HL-60 (cell line): Measurements from ENCODE around the gene MBTPS1.

Experiments
- CTCF ChIP-seq: IDR thresholded peaks from one replicate; pipeline ENCODE4 v1.5.1; 2011; ENCODE audit warnings: low read length, control low read depth, inconsistent platforms; ENCODE audit not compliant: insufficient read depth
- POLR2AphosphoS5 ChIP-seq: IDR thresholded peaks from 2 replicates; pipeline ENCODE4 v1.6.1; 2012; ENCODE audit warnings: low read depth
- REST ChIP-seq: IDR thresholded peaks from 2 replicates; pipeline ENCODE4 v1.6.1; 2012; ENCODE audit warnings: low read depth; ENCODE audit not compliant: insufficient replicate concordance

- TF ChIP-seq CTCF (no peak), POLR2AphosphoS5 (no peak), REST (no peak)
These were observed 55.4 kb downstream of the MBTPS1 start for GRCh38 chr16:84061236-84061819.
